ENCODE measurements around the gene SOX2.

DNA sequence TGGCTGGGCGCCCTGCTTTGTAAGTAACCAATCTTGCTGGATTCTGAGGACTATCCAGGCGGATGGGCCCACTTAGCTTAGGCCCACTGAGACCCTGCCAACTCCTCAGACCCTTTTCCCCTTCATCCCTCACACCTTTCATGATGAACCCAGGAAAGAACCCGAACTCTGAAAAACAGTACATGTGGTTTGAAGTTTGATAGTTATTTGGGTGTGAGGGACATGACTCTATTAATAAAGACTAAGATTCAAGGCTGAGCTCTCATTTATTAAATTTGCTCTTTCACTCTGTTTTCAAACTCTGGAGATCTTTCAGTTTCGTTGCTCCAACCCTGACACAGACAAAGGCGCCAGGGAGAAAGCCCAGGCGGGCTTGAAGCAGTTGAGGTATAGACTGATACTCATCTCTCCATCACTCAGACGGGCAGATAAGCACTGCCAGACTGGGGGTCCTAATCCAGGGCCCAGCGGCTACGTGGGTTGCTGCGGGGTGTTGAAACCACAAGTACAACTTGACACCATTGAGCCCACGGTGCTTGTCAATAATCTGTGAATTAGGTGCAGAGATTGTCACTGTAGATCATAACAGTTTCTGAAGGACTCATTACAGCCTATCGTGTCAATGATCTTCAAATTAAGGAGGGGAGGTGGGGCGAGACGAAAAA, 7.2 kb upstream of the SOX2 start:
- TF ChIP-seq ARNTL (CRISPR knock-in tag; IDR thresholded peaks at IDR 0.05; ENCODE audit: borderline replicate concordance, low read depth) (no peak), ZFP30 (CRISPR knock-in tag; IDR thresholded peaks at IDR 0.05) (no peak), ZNF565 (CRISPR knock-in tag; conservative IDR thresholded peaks at IDR 0.05; ENCODE audit: low read depth) (no peak)
- TF ChIP-seq, protein P1, sequence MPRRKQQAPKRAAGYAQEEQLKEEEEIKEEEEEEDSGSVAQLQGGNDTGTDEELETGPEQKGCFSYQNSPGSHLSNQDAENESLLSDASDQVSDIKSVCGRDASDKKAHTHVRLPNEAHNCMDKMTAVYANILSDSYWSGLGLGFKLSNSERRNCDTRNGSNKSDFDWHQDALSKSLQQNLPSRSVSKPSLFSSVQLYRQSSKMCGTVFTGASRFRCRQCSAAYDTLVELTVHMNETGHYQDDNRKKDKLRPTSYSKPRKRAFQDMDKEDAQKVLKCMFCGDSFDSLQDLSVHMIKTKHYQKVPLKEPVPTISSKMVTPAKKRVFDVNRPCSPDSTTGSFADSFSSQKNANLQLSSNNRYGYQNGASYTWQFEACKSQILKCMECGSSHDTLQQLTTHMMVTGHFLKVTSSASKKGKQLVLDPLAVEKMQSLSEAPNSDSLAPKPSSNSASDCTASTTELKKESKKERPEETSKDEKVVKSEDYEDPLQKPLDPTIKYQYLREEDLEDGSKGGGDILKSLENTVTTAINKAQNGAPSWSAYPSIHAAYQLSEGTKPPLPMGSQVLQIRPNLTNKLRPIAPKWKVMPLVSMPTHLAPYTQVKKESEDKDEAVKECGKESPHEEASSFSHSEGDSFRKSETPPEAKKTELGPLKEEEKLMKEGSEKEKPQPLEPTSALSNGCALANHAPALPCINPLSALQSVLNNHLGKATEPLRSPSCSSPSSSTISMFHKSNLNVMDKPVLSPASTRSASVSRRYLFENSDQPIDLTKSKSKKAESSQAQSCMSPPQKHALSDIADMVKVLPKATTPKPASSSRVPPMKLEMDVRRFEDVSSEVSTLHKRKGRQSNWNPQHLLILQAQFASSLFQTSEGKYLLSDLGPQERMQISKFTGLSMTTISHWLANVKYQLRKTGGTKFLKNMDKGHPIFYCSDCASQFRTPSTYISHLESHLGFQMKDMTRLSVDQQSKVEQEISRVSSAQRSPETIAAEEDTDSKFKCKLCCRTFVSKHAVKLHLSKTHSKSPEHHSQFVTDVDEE (CRISPR knock-in tag; IDR thresholded peaks at IDR 0.05), result no peak
- TF ChIP-seq, protein P2, sequence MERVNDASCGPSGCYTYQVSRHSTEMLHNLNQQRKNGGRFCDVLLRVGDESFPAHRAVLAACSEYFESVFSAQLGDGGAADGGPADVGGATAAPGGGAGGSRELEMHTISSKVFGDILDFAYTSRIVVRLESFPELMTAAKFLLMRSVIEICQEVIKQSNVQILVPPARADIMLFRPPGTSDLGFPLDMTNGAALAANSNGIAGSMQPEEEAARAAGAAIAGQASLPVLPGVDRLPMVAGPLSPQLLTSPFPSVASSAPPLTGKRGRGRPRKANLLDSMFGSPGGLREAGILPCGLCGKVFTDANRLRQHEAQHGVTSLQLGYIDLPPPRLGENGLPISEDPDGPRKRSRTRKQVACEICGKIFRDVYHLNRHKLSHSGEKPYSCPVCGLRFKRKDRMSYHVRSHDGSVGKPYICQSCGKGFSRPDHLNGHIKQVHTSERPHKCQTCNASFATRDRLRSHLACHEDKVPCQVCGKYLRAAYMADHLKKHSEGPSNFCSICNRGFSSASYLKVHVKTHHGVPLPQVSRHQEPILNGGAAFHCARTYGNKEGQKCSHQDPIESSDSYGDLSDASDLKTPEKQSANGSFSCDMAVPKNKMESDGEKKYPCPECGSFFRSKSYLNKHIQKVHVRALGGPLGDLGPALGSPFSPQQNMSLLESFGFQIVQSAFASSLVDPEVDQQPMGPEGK (CRISPR knock-in tag; IDR thresholded peaks at IDR 0.05; ENCODE audit: borderline replicate concordance), result no peak
